ENCODE measurements around the gene KRTAP15-1.

DNA sequence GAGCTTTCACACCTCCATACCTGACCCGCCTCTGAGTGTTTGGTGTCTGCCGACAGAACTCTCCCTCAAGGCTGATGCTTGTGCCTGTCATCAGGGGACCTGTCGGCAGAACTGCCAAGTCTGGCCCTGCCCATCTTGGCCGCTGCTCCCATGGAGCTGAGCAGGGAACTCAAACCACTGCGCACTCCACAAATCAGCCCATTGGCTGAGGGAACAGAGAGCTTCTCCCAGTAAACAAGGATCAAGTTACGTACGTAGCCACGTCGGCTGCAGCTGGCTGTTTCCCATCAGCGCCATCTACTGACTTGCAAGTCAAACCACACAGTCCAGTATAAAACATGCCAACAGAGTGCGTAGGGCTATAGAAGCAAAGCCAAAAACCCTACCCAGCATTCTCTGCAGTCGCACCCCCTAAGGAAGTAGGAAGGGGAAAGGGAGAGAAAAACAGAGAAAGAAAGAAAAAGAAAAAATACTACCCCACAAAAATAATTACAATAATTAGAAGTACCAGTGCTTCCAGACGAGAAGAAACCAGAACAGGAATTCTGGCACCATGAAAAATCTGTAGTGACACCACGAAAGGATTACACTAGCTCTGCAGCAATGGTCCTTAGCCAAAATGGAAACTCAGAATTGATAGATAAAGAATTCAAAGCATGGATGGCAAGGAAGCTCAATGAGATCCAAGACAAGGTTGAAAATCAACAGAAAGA, 31.1 kb upstream of the KRTAP15-1 start:
- TF ChIP-seq POLR2AphosphoS5 (IDR thresholded peaks at IDR 0.05; ENCODE audit: borderline replicate concordance, low read depth, low read length) (no peak), EZH2 (IDR thresholded peaks at IDR 0.05) (no peak), FOXP2 (optimal IDR thresholded peaks at IDR 0.05; ENCODE audit: control extremely low read depth, extremely low read length, insufficient read depth) (no peak)
